ENCODE results near the gene KITLG. TPM values are rescaled to one million over a fixed set of nuclear protein-coding genes. Genes with fewer than 3 reads are reported as not detected.

Gene KITLG
- total and polyA plus RNA-seq, 9 donors, result 5.0 to 22.6 (median 9.5) TPM

GRCh38 chr12:88505696-88506095 is 74.6 kb downstream of the KITLG start:
- H3K36me3 ChIP-seq, result no peaks in the 10 kb centered on the region
- no peak for TF ChIP-seq CTCF (IDR thresholded peaks at IDR 0.05)
- TF ChIP-seq EP300 (IDR thresholded peaks at IDR 0.05), result no peak
- TF ChIP-seq POLR2A (IDR thresholded peaks at IDR 0.05), result no peak
- intact Hi-C loops (cut with DNase I), result no loop called here
- 95 to 97% (median 96%) methylated on average over 2 of the region's 2 CpGs for WGBS, 3 donors
- no peaks in the 10 kb centered on the region for H3K9me3 ChIP-seq
- no peaks in the 10 kb centered on the region for H3K27me3 ChIP-seq
- DNase-seq, result no peak
- H3K4me1 ChIP-seq (ENCODE audit: insufficient read depth), result no peaks in the 10 kb centered on the region
- H3K27ac ChIP-seq, result no peak overlapping the region
- no peak overlapping the region for H3K4me3 ChIP-seq

- intact Hi-C loops (cut with DNase I), result no loop called here
- TF ChIP-seq POLR2A (IDR thresholded peaks at IDR 0.05) (no peak), EP300 (IDR thresholded peaks at IDR 0.05) (no peak), CTCF (IDR thresholded peaks at IDR 0.05) (no peak)
- Histone ChIP-seq H3K36me3 (no peaks in the 10 kb centered on the region), H3K27ac (no peak overlapping the region), H3K9me3 (no peaks in the 10 kb centered on the region), H3K4me1 (ENCODE audit: insufficient read depth) (no peaks in the 10 kb centered on the region), H3K27me3 (no peaks in the 10 kb centered on the region), H3K4me3 (no peak overlapping the region)
- no peak for DNase-seq
- WGBS, 3 donors, result 74 to 87% (median 85%) methylated on average over 3 of the region's 3 CpGs
Measured at GRCh38 chr12:88503281-88503703, 77.0 kb downstream of the KITLG start.

- Histone ChIP-seq H3K4me3 (no peak overlapping the region), H3K9me3 (no peaks in the 10 kb centered on the region), H3K4me1 (ENCODE audit: insufficient read depth) (no peaks in the 10 kb centered on the region), H3K36me3 (no peaks in the 10 kb centered on the region), H3K27me3 (no peaks in the 10 kb centered on the region), H3K27ac (no peak overlapping the region)
- TF ChIP-seq CTCF (IDR thresholded peaks at IDR 0.05), result no peak
- no peak for TF ChIP-seq EP300 (IDR thresholded peaks at IDR 0.05)
- no peak for TF ChIP-seq POLR2A (IDR thresholded peaks at IDR 0.05)
- intact Hi-C loops (cut with DNase I), result no loop called here
- no peak for DNase-seq
- WGBS, 3 donors, result 87 to 97% (median 94%) methylated on average over 5 of the region's 5 CpGs
Measured at GRCh38 chr12:88501972-88502938, 78.0 kb downstream of the KITLG start.

GRCh38 chr12:88496891-88497371 is 83.3 kb downstream of the KITLG start:
- no peaks in the 10 kb centered on the region for H3K27me3 ChIP-seq
- no peak overlapping the region for H3K27ac ChIP-seq
- no peak for DNase-seq
- no peaks in the 10 kb centered on the region for H3K4me1 ChIP-seq (ENCODE audit: insufficient read depth)
- H3K4me3 ChIP-seq, result no peak overlapping the region
- H3K9me3 ChIP-seq, result no peaks in the 10 kb centered on the region
- intact Hi-C loops (cut with DNase I), result no loop called here
- no peaks in the 10 kb centered on the region for H3K36me3 ChIP-seq
- WGBS, 3 donors, result 84 to 95% (median 90%) methylated on average over 3 of the region's 3 CpGs
- no peak for TF ChIP-seq EP300 (IDR thresholded peaks at IDR 0.05)
- no peak for TF ChIP-seq CTCF (IDR thresholded peaks at IDR 0.05)
- no peak for TF ChIP-seq POLR2A (IDR thresholded peaks at IDR 0.05)

All from ovary (tissue), 9 donors.